DMS53 treated with DMSO at 0.1 percent for 48 hours (cell line): ENCODE data around the gene RITA1.
"Not testable (repeated sequence)": the region's sequence is repeated elsewhere in the genome, so short reads cannot be mapped to it uniquely, and the experiment has no call there.

Experiments
- DNase-seq: peaks from one replicate; lab custom pipeline; 2025; ENCODE audit not compliant: unreplicated experiment; lab: John Stamatoyannopoulos, UW

RITA1 gene, protein sequence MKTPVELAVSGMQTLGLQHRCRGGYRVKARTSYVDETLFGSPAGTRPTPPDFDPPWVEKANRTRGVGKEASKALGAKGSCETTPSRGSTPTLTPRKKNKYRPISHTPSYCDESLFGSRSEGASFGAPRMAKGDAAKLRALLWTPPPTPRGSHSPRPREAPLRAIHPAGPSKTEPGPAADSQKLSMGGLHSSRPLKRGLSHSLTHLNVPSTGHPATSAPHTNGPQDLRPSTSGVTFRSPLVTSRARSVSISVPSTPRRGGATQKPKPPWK

DNA sequence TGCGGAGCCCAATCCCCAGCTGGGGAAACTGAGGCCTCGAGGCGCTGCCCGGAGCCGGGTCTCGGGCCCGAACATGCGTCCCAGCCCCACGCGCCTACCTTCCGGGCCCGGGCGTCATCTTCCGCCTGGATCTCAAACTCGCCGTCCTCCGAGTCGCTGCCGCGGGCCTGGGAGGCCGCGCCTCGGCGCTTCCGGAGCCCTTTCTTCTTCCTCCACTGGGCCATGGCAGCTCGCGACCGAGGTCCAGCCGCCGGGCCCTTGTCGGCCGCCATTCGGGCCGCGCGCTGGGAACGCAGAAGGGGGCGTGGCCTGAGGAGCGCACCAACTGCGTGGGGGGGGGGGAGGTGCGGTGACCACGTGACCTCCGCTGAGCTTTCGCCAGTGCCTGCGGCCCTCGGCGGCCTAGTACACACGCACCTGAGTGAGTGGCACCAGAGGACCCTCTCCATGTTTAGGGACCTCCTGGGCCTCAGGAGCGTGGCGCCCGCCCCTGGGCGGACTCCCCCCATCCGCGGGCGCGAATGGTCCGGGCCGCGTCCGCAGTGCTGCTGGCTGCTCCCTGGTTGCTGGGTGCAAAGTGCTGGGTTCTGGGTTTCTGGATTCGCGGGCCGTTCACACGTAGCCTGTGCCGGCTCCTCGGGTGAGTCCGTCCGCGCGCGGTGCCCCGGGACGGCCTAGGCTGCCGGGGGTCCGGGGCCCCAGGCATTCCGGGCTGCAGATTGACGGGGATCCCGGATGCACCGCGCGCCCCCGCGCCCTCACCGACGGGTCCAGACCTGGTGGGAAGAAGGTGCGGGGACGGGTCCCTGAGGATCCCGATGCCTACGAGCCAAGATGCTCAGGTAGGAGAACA, at the start of gene RITA1, which contains the start of gene DDX54:
RITA1 (plus strand) TSS at position 542 of the 853 bp plus-strand sequence. CDS start 1,026 bp downstream, outside the sequence.
DDX54 (minus strand) TSS at position 299 of the 853 bp plus-strand sequence; CDS start at position 272, 27 bp downstream.
- DNase-seq = peak; percentile 82

DNA sequence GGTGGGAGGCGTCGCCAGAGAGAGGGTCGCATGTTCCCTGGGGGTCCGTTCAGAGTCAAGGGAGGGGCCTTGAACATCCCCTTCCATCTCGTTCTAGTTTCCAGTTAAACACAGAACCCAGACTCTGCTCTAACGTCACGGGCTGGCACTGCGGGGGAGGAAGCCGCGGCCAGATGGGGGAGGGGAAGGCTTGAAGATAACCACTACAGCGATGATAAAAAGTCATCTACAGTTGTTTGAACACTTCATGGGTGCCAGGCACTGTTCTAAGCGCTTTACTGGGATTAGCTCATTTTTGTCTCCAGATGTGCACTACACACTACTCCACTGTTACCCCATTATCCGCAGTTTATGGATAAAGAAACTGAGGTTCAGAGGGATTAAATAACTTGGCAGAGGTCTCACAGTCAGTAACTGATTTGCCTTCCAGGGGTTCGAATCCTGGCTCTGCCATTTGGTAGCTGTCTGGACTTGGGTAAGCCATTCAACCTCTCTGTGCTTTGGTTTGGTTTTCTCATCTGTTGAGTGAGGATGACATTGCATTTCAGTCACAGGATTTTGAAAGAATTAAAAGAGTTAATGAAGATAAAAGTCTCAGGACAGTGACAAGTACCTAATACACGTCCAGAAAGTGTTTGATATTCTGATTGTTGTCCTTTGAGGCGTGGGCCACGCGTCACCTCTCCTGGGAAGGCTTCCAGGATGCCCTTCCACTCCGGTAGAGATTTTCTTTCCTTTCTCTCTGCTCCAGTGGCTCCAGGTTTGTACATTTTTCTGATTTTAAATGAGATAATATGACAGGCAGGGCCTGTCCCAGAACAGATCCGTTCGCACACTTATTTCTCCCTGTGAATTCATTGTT, 49.2 kb upstream of the RITA1 start:
- peak; percentile 57 for DNase-seq

DNA sequence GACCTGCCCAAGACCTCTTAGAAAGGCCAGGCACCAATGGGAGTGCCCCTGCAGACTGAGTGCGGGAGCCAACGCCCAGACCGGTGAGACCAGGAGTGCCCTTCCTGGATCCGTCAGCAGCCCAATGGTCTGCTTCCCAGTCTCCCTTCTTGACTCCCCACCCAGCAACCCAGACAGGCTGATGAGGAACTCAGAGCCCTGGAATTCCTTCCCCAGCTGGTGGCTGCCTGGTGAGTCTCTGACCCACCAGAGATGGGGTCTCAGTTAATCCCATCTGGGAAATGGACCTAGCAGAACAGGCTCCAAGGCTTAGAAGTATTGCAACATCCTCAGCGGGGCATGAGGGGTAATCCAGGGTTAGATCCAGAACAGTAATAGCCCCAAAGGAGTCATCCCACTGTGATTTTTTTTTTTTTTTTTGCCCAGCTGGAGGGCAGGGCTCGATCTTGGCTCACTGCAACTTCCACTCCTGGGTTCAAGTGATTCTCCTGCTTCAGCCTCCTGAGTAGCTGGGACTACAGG, 48.5 kb upstream of the RITA1 start:
- no peak for DNase-seq

DNA sequence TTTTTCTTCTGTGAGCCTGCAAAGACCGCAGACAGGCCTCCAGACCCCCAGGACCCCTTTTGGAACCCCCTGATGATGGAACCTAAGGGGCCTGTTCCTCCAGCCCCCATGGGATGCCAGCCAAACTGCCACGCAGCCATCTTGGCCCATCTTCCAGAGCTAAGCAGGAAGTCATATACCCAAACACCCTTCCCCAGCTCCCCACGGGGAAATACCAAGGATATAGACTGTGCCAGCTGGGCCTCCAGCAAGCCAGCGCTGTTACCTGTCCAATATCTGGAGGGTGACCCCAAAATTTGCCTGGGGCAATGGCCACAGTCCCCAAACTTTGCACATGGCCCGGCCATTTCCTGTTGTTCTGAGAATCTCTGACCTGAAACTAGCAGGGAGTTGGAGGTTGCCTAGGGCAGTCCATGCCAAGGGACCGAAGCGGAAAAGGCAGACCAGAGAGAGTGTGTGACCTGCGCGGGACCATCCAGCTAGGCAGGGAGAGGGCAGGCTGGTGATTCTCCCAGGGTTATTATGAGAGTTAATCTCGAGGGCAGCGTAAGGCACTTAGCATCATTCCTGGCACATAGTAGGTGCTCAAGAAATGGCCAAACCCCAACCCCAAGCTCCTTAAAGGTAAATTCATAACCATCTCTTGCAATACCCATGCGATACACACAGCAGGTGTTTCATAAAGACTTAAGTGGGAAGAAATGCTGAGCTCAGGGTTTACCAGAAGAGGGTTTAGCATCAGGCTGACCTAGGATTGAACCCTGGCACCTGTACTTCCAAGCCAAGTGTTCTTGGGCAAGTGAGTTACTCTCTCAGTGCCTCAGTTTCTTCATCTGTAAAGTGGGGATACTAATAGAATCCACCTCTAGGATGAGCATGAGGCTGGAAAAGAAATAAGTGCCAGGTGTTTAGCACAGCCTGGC, 47.4 kb upstream of the RITA1 start:
- no peak for DNase-seq

DNA sequence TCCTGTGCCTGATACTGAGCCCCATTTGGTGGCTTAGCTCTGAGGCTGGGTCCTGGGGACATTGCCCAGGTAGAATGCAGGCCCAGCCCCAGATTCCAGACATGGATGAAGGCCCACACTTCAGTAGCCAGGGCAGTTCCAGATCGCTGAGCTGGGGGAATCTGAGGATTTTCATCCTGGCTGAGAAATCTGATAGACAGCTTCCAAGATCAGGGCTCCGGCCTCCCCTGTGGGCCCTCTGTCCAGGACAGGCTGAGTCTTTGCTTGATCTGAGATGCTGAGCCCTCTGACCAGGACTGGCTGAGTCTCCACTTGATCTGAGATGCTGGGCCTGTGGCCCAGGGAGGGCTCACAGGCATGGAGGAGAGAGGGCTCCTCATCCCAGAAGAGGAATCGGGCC, 46.7 kb upstream of the RITA1 start:
- DNase-seq = no peak

DNA sequence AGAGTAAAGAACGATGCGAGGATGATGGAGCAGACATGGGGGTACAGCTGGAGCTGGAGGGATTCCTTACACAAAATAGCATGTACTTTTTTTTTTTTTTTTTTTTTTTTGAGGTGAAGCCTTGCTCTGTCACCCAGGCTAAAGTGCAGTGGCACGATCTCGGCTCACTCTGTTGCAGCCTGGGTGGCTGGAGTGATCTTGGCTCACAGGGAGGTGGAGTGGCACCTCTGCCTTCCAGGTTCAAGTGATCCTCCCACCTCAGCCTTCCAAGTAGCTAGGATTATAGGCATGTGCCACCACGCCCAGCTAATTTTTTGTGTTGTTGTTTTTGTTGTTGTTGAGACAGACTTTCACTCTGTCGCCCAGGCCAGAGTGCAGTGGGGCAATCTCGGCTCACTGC, 44.8 kb upstream of the RITA1 start:
- DNase-seq = no peak

DNA sequence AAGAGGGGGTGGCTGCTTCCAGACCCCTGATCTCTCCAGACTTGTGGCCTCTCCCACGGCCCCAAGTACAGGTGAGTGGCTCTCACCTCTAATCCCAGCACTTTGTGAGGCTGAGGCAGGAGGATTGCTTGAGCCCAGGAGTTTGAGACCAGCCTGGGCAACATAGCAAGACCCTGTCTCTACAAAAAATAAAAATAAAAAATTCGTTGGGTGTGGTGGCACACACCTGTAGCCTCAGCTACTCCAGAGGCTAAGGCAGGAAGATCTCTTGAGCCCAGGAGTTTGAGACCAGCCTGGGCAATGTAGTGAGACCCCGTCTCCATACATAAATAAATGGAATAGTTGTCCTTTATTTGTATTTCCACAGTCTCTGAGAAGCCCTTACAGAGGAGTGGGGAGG, 43.8 kb upstream of the RITA1 start:
- DNase-seq = not testable (repeated sequence)

DNA sequence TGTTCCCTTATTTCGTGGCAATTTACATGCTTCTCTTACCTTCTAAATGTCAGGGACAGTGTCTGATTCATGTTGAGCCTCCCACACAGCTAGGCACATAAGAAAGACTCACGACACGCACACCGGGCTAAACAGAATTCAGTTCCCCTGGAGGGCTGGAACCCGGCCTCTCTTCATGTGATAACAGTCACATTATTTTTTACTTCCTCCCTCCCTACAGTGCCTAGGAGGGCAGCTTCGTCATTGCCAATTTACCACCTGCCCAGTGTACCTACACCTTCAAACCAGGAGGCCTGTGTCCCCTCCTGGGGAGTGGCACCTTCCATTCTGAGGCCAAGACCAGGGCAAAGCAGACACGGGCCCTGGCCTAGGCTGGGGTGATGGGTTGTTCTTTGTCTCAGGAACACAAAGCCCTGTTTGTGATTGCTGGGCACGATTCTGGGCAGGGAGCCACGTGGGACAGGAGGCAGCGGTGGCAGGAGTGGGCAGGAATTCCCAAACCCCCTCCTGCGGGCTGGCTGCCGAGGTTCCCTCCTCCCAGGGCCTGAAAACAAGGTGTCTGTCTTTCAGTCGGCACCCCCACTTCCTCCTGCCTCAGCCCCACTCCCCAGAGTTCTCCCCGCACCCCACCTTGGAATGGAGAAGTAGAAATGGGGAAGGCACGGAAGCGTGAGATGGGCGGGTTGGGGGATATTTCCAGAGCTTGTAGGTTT, 43.2 kb upstream of the RITA1 start:
- no peak for DNase-seq

DNA sequence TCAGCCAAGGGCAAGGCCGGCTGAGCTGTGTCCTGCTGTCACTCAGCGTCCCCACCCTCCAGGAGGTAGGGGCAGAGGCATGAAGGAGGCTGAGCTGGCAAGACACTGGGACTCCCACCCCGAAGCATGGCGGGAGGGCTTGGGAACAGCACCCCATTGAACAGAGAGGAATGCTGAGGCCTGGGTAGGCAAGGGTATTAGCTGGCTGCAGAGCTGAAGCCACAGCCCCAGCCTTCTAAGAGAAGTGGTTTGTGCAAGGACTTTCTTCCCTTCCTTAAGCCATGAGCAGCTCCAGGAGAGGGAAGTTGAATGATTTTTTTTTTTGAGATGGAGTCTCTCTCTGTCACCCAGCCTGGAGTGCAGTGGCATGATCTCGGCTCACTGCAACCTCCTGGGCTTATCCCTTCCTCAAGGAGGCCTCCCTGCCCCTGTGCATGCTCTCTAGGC, 42.6 kb upstream of the RITA1 start:
- no peak for DNase-seq

DNA sequence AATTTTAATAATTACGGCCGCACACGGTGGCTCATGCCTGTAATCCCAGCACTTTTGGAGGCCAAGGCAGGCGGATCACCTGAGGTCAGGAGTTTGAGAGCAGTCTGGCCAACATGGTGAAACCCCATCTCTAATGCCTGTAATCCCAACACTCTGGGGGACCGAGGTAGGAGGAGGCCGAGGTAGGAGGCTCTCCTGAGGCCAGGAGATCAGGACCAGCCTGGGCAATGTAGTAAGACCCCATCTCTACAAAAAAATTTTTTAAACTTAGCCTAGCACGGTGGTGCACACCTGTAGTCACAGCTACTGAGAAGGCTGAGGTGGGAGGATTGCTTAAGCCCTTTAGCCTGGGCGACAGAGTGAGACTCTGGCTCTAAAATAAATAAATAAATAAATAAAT, 41.6 kb upstream of the RITA1 start:
- no peak for DNase-seq

DNA sequence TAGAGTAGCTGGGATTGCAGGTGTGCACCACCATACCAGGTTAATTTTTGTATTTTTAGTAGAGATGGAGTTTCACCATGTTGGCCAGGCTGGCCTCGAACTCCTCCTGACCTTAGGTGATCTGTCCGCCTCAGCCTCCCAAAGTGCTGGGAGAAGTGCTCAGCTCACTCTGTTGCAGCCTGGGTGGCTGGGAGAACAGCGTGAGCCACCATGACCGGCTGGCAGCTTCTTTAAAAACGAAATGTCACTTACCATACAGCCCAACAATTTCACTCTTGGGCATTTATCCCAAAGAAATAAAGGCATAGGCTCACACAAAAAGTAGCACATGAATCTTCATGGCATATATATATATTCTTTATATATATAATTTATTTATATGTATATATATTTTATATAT, 40.7 kb upstream of the RITA1 start:
- DNase-seq = no peak

DNA sequence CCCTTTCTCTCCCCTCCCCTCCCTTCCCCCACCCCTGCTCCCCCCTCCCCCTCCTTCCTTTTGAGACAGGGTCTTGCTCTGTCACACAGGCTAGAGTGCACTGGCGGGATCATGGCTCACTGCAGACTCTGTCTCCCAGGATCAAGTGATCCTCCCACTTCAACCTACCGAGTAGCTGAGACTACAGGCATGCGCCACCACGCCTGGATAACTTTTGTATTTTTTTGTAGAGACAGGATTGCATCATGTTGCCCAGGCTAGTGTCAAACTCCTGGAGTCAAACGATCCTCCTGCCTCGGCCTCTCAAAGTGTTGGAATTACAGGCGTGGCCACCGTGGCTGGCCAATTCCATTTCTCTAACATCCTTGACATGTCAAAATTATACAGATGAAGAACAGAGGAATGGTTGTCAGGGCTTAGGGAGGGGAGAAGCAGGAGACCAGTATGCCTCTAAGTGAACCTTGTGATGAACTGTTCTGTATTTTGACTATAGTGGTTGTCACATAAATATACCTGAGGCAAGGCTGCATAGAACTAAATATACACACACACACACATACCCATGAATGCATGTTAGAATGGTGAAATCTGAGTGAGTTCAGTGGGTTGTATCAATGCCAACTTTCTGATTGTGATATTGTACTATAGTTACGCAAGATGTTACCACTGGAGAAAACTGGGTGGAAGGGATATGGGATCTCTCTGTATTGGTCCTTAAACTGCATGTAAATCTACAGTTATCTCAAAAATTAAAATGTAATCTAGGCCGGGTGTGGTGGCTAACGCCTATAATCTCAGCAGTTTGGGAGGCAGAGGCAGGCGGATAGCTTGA, 39.6 kb upstream of the RITA1 start:
- no peak for DNase-seq

DNA sequence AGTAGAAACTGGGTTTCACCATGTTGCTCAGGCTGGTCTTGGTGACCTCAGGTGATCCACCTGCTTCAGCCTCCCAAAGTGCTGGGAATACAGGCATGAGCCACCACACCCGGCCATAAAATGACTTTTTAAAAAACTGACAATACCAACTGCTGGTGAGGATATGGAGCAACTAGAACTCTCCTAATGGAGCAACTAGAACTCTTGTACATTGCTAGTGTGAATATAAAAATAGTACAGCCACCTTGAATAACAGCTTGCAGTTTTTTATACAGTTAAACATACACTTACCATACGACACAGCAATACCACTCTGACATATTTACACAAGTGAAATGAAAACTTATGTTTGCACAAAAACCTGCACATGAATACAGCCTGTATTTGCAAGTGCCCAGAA, 38.5 kb upstream of the RITA1 start:
- no peak for DNase-seq

DNA sequence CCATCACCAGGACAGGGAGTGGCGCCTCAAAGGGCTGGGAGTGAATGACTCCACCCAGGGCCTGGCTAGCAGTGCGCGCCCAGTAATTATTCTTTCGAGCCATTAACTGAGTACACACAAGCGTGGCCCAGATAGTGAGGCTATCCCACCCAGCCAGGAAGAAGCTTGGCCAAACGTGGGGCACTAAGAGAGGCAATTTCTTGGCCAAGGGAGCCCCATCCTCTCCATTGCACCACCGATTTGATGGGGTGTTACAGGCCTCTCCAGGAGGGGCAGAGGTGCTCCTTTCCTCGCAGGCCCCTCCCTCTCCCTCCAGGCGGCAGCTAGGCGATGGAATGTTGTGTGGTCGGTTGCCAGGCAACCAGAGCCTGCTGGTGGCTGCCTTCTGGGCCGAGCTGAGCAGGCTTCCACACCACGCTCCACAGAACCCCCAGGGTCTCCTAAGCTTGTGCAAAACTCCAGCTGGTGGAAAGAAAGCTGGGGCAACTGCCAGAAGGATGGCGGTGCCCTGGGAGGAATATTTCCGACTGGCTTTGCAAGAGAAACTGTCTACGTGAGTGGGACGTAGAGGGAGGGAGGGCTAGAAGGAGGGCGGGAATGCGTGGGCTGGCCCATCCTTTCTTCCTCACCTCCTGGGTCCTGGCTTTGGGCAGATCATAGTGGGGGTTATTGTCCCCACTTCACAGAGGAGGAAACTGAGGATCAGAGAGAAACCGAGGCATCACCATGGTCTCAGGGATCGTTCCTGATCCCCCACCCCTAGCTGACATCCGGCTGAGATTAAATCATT, 36.0 kb upstream of the RITA1 start, which contains the start of gene CFAP73:
CFAP73 (plus strand) TSS at position 364 of the 790 bp plus-strand sequence; CDS start at position 498, 134 bp downstream.
- no peak for DNase-seq

DNA sequence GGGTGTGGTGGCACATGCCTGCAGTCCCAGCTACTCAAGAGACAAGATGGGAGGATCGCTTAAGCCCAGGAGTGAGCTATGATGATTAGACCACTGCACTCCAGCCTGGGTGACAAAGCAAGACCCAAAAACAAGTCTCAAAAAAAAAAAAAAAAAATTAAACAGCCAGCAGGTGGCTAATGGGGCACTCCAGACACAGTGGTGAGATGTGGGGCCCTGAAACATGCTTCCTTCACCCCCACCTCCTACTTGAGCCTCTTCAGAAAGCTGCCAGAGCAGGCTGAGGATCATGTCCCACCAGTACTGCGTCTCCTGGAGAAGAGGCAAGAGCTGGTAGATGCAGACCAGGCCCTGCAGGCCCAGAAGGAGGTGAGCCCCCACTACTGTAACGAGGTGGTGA, 33.9 kb upstream of the RITA1 start:
- no peak for DNase-seq

DNA sequence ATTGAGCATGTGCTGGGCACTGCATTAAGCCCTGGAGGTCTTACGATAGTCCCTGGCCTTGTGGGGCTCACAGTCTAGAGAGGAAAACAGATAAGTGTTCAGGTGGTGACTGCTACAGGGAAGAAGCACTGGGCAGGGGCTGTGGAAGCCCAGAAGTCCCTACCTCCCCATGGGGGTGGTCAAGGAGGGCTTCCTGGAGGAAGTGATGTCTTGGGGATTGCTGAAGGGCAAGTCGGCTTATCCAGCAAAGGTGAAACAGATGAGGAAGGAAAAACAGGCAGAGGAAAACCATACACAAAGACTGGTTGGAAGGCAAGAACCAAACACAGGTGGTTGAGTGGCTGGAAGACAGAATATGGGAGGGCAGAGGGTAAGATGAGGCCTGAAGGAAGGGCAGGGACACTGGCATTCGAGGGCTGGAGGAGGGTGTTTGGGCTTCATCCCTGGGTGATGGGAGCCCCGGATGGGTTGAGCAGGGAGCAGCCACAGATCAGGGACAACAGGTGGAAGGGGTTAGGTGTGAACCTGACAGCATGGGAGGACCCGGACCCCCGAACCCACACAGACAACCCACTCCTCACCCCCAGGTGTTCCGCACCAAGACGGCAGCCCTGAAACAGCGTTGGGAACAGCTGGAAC, 33.2 kb upstream of the RITA1 start:
- no peak for DNase-seq
